ENCODE measurements around the gene HOXD10.
A peak's percentile ranks its signal among the peaks of the same experiment; 100 is the strongest.

The HOXD10 gene

GRCh38 chr2:176124947-176125771 lies 8.6 kb downstream of the HOXD10 start:
- DNase-seq (ENCODE audit: low read depth), result no peak
- no peak overlapping the region for H3K4me3 ChIP-seq (ENCODE audit: low read depth, low read length)
- no peak for TF ChIP-seq CTCF (IDR thresholded peaks at IDR 0.05; ENCODE audit: low read depth, low read length)
- TF ChIP-seq MYC (IDR thresholded peaks at IDR 0.05; ENCODE audit: low read depth, low read length), result no peak

- TF ChIP-seq POLR2A (IDR thresholded peaks at IDR 0.05; ENCODE audit: extremely low read depth, insufficient read length) (no peak), MYC (IDR thresholded peaks at IDR 0.05; ENCODE audit: low read depth, low read length) (no peak), MAX (IDR thresholded peaks at IDR 0.05; ENCODE audit: low read depth, low read length) (no peak), CTCF (IDR thresholded peaks at IDR 0.05; ENCODE audit: low read depth, low read length) (no peak)
- H3K4me3 ChIP-seq (ENCODE audit: low read depth, low read length), result no peak overlapping the region
- no peak for DNase-seq (ENCODE audit: low read depth)
Observed at GRCh38 chr2:176125772-176126054, 9.1 kb downstream of the HOXD10 start.

- peak; percentile 69 for DNase-seq (ENCODE audit: low read depth)
- TF ChIP-seq MAX (IDR thresholded peaks at IDR 0.05; ENCODE audit: low read depth, low read length) (no peak), CTCF (IDR thresholded peaks at IDR 0.05; ENCODE audit: low read depth, low read length) (peak; percentile 74), MYC (IDR thresholded peaks at IDR 0.05; ENCODE audit: low read depth, low read length) (no peak), POLR2A (IDR thresholded peaks at IDR 0.05; ENCODE audit: extremely low read depth, insufficient read length) (no peak)
- H3K4me3 ChIP-seq (ENCODE audit: low read depth, low read length), result no peak overlapping the region
Observed at GRCh38 chr2:176126929-176127773, 10.6 kb downstream of the HOXD10 start.

- no peak overlapping the region for H3K4me3 ChIP-seq (ENCODE audit: low read depth, low read length)
- DNase-seq (ENCODE audit: low read depth), result no peak
- TF ChIP-seq POLR2A (IDR thresholded peaks at IDR 0.05; ENCODE audit: extremely low read depth, insufficient read length), result no peak
- no peak for TF ChIP-seq MAX (IDR thresholded peaks at IDR 0.05; ENCODE audit: low read depth, low read length)
- no peak for TF ChIP-seq CTCF (IDR thresholded peaks at IDR 0.05; ENCODE audit: low read depth, low read length)
- no peak for TF ChIP-seq MYC (IDR thresholded peaks at IDR 0.05; ENCODE audit: low read depth, low read length)
Observed at GRCh38 chr2:176127774-176128072, 11.1 kb downstream of the HOXD10 start.

- DNase-seq (ENCODE audit: low read depth), result peak; percentile 72
- H3K4me3 ChIP-seq (ENCODE audit: low read depth, low read length), result no peak overlapping the region
- no peak for TF ChIP-seq MYC (IDR thresholded peaks at IDR 0.05; ENCODE audit: low read depth, low read length)
Observed at GRCh38 chr2:176128172-176128981, 11.8 kb downstream of the HOXD10 start.

Data from NB4 (cell line).